GM19455 (cell line): Measurements from ENCODE around the gene PIP4K2B.

ENCODE experiments used
- ATAC-seq: cut with Tn5 transposase; IDR thresholded peaks from one replicate; pipeline ENCODE4 v1.9.1; 2021; ENCODE audit not compliant: unreplicated experiment

The PIP4K2B gene

DNA sequence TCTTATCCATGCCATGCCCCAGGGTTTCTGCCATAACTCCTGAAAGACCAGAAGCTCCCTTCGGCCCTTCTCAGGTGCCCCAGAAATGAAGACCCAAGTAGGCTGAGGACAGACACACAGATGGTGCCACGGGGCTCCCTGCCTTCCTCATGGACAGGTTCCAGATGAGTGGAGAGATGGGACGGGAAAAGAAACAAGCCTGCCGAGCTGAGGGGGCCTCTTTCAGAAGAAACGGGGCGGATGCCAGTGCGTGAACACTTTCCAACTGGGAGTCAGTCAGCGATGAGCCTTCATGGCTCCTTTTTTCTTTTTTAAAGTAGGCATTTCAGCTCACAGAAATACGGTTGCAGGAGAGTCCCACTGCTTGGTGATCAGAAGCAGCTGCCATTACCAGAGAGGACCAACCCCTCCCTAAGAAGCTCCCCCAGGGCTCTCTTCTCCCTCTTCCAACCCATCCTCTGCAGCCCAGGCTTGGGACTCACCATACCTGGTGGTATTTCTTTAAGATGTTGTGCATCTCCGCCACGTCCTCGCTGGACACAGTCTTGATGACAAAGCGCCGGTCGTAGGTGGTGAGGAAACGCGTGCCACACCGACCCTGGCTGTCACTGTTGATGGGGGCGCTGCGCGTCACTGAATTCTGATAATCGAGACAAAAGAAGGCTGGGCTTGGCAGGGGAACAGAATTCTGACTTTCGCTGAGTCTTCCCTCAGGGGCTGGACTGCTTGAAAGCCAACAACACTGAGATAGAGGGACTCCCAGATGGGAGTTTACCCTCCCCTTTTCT lies 19.2 kb downstream of the PIP4K2B start:
- no peak for ATAC-seq

DNA sequence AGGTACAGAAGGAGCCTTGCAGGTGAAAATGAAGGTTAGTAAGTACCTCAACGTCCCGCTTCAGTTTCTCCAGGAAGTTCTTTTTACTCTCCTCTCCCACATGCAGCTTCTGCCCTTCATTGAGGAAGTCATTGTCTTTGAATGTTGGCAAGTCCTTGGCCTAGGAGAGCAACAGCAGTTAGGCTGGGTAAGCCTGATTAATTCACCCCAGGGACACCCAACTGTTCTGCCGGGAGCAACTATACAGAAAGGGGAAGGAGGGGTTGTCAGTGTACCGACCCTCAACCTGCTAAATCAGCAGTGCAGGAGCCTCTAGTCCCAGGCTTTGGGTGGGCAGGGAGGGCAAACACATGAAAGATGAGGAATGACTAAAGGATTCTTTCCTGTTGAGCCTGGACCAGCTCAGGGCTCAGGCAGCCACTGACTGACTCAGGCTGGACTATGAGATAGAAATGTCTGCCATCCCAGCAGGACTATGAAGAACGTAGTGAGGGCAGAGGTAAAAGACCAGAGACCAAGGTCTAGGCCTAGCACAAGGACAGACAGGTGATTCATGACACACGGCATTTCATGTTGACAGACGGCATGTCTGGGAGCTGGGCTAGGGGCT lies 21.6 kb downstream of the PIP4K2B start:
- no peak for ATAC-seq

DNA sequence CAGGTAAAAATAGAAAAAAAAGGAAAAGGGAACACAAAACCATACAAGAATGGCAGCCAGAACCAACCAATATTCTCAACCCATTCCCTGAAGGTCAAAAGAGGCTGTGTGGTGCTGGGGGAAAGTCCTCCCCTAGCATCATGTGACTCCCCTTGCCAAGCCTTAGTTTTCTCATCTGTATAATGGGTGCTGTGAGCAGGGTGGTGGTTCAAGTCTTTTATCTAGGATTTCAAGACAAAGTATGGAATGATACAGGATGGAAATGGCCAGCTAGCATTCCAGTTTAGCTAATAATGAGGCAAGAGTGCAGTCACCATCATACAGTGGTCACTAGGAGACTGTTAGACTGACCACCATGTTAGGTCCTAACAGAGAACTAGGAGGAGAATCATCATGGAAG lies 26.1 kb downstream of the PIP4K2B start:
- no peak for ATAC-seq

DNA sequence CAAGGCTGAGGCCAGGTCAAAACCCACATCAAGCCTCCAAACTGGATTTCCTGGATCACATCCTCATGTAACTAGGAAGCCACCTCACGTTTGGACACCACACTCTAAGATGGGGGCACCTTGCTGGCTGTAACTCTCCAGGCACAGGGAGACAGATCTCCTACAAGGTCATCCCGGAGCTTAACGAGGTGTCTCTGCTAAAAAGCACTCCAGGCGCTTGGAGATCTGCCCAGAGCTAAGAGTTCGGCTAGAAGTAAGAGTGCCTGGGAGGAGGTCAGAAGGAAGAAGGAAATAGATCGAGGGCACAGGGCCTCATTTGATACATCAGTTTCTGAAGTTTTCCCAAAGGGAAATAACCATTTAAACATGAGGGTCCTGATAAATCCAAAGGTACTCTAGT lies 30.9 kb downstream of the PIP4K2B start:
- no peak for ATAC-seq

DNA sequence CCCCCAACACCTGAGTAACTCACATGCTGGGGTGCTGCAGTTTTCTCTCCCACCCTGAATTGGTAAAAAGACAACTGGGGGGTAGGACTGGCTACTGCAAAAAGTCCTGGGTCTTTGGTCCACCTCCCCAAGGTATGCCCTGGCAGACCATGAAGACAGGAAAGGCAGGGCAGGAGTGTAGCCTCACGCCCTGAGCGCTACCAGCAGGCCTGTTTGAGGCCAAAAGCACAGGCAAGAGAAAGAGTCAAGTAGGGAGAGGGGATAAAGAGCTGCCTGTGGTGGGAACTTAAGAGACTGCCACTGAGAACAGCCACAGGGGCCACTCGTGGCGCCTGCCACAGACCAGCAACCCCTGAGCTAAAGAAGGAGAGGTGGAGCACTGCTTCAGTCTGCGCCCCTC lies 33.0 kb downstream of the PIP4K2B start:
- no peak for ATAC-seq

DNA sequence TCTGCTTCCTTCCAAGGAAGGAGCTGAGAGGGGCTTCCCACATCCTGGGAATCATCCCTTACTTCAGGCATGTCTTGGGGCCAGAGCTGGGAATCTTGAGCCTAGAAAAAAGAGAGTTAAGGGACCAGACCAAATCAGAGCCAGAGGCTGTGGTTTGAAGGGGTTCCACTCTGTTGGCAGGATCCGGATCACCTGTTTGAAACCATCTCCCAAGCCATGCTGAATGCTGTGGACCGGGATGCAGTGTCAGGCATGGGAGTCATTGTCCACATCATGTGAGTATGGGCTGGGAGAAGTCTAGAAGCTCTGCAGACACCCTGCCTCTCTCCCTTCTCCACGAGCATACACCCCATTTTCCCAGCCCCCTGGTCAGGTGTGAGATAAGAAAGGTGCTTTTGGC lies 37.1 kb downstream of the PIP4K2B start:
- ATAC-seq = no peak

DNA sequence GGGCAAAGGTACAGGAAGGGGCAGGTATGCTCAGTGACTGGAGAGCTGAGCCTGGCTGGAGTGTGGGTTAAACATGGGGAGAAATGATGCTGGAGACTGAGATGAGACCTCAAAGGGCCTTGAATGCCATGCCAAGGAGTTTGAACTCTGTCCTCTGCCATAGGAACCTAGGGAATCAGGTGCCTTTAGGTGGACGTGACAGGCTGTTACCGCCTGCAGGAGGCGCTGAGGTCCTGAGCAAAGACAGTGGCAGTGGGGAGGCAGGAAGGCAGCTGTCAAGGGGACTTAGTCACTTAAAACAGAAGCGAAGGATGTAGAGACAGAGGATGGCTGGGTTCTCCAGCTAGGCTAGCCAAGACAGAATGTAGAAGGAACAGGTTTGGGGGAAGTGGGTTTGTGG lies 37.7 kb downstream of the PIP4K2B start:
- no peak for ATAC-seq

DNA sequence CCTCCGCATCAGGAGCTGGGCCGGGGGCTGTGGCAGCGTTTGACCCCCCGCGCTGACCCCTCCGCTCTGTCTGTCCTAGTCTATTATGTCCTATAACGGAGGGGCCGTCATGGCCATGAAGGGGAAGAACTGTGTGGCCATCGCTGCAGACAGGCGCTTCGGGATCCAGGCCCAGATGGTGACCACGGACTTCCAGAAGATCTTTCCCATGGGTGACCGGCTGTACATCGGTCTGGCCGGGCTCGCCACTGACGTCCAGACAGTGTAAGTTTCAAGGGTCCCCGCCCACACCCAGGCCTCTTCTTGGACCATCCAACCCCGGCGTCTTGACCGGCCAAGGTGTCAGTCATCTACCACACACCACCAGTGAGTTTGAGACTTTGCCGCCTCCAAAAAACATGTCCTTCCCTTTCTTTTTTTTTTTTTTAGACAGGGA lies 46.3 kb downstream of the PIP4K2B start:
- ATAC-seq = no peak

DNA sequence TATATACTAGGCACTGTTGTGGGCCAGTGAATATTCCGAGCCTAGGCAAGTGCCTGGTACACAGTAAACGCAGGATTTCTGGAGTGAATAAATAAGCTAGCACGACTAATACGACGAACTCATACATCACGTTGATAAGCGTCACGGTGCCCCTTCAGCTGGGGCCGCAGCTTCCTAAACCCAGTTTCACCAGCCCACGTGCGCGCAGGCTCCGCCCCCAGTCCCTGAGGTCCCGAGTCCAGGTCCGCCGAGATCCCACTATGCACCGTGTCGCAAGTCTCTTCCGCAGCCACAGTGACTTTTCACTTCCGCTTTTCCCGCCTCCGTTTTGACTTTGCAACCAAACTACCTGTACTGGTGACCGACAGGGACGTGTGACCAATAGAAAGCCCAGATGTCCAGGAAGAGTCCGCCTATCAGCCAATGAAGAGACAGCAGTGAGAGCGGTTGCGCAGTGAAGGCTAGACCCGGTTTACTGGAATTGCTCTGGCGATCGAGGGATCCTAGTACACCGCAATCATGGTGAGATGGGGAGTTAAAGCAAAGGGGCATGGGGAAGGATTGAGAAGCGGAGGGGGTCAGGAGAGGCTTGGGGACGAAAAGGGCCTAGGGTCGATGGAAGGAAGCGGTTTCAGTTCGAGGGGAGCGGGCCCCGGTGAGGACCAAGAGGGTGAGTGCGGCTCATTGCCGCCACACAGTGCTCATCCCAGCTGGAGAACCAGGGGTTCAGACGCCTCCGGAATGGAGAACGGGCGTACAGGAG lies 46.9 kb downstream of the PIP4K2B start, which contains the start of gene PSMB3:
Gene PSMB3, plus strand, starts transcription at position 434 of the 763 bp plus-strand sequence. Its CDS starts 86 bp downstream, at position 520.
- ATAC-seq = peak; percentile 83

DNA sequence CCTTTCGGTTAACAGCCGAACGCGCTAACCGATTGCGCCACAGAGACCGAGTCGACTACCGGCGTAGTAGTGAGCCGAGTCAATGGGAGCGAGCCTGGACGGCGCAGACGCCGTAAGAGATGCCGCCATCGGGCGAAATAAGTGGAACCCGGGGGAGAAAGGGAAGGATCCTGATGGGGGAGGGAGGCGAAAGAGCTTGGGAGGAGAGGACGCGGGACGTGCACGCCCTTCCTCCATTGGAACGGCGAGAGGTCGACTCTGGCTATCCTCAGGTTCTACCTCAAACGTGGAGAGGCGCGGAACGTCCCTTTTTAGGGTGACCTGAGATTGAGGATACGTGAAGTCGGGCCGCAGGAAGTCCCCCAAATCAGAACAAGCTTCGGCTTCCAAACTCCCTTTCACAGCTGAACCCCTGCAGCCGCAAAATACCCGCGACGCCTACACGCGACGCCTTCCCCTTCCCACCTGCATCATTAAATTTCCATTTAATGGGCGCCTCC lies 47.5 kb downstream of the PIP4K2B start:
- ATAC-seq = peak; percentile 14

DNA sequence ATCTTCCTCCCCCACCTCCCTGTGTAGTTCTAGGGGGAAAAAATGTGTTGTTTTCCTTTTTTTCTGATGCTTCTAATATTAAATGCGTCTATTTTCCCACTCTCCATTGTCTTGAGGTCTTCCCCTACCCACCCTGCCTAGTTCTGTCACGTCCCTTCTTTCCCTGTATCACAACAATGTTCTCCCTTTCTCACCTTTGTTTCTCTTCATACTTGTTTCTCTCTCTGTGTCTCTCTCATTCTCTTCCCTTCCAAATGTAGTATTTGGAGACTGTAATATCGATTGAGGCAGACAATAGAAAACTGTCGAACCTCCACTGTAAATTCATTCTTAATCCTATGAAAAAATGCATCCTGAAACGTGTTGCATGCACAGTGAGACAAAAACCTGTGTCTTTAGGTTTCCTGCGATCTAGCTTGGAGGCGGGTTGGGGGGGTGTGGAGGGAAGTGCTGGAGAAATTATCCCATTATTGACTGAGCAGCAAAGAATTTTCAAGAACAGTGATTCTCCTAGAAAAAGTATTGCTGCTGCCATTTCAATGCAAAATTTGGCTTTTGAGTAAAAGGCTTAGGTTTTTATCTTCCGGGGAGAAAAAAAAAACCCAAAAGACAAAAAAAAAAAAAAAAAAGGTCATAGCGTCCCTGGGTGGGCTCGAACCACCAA lies 48.1 kb downstream of the PIP4K2B start:
- ATAC-seq = no peak

DNA sequence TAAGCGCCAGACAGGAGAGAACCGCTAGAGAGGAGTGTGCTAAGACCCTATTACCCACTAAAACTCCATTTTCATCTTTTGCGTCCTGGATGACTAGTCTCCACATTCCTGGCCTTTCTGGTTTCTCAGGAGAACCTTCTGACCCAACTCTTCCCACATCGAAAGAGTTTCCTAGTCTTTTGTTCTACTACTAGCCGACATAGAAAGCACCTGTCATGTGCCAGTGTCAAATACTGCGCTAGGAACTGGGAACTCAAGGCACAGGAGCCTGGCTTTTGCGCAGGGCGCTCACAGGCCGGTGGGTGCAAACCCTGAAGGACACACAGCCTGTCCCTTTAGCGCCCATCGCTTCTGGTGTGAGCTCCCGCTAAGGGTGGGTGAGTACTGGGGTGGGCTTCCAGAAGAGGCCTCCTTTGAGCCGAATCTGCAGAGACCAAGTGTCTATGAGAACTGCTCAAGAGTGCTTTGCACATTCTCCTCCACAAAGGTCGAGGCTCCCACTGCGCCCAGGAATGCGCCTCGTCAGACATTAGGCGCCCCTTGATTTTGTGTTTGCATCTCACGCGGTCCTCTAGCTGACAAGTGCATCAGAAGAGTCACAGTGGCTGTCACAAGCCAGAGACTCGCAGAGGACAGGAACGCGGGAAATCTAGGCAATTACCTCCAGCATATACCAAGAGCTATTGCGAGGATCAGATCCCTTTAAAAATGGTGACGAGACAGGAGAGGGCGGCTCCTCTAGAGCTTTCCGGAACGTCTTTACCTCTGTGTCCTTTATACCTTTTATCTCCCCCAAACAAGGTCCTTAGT lies 48.8 kb downstream of the PIP4K2B start:
- ATAC-seq = no peak

DNA sequence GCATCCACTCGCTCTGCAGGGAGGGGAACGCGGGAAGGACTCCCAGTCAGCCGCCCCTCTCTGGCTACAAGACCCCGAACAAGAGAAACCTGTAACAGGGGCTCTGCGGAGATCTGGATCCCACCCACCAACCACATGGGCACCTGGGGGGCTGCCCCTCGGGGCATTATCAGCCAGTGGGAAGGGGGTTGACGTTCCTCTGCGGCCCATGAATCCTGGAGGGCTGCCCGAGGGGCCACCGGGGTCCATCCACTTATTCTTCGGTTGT lies 49.4 kb downstream of the PIP4K2B start:
- no peak for ATAC-seq

DNA sequence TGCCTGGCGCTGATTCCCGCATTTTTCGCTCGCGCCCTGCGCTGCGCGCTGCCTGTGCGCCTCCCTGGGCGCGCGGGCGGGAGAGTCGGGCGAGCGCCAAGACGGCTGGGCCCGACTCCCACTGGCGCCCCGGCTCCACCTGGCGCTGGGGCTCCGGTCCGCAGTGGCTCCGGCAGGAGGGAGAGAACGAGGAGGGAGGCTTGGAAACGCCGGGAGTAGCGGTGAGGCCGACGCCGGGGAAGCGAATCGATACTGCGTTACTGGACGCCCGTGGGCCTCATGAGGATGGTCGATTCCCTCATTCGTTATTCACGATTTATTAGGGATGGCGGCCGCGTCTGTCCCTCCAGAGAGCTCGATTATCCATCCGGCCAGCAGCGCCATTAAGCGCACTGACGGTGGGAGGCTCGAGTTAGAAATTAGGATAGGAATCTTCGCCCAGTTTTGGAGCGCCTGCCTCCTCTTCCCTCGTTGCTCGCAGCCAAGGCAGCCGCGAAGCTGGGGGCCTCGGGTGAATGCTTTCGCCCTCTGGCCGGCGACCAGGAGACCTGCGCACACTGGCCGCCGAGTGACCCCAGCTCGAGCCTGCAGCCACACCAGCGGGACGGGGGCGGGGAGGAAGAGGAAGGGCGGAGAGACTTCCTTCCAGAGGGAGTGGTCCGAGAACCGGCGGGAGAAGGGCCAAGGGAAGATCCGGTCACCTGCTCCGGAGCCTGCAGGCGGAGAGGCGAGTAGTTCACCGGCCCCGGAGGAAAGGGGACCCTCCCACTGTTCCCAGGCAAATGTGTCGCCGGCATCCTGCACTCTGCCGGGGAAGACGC lies 49.9 kb downstream of the PIP4K2B start:
- ATAC-seq = no peak

DNA sequence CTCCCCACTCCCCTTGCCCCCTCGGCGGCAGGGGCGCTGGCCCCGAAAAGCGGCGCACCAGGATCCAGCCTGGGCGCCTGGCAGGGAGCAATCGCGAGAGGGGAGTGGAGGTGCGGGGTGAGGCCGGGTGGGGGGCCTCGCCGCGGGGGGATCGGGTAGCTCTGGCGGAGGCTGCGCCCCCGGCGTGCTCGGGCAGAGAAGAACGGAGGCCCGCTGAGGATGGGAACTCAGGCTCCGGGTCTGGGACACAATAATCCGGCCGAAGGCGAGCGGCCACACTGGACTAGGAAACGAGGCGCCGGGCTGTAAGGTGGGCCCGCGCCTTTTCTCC lies 50.5 kb downstream of the PIP4K2B start:
- ATAC-seq = no peak

DNA sequence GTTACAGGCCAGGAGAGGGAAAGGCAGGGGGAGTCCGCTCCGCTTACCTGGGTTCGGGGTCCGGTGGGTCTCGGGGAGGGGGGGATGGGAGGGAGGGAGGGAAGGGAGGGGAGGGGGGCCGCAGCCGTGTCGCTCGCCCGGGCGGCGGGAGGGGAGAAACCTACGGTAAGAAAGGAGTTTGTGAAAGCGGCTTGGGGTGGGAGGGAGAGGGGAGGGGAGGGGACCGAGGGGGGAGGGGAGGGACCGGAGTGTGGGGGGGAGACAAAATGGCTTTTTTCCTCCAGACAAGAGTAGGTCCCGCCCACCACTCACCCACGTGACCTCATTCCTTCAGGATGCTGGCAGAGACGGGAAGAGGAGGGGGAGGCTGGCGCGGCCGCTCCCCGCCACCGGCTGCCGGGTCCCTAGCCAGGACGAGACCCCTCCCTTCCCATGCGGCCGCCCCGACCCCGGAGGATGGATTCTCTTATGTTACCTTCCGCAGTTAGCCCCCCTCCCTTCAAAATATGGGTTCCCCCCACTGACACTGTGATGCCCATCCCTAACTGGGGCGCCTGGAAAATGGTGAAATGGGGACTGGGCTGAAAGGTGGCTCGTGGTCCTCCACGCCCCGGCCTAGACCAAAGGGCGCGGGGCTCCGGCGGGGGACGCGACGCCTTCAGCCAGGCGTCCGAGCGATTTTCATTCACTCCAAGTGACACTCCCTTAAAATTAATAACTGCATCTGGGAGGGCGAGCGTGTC lies 51.0 kb downstream of the PIP4K2B start, which contains the start of gene PCGF2:
Gene PCGF2, minus strand, starts transcription at position 188 of the 743 bp plus-strand sequence. CDS start 7,934 bp downstream, outside the sequence.
- ATAC-seq = no peak

DNA sequence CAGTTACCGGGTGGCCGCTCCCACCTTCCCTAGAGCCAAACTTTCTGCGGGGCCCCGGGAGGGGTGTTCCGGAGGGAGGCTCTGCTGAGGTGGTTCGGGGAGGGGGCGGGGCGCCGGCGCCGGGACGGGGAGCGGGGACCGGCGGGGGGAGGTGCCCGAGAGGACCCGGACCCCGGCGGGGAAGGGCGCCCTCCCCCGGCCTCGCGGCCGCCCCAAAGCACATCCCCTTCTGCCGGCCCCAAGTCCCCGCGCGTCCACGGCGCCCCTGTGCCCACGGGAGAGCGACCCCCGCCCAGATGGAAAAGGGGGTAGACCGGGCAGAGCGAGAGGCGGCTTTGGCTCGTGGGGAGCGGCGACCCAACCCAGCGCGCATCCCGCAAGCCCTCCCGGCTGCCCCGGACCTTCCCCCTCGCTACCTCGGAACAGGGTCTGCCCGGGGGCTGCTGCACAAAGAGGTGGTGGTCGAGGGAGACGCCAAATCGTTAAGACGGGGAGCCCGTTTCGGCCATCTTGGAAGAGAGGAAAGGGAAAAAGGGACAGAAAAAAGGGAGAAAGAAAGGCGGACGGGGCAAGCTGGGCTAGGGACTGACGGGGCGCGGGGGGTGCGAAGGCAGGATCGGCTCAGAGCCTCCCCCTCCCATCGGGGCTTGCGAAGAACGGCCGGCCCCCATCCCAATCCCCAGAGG lies 51.8 kb downstream of the PIP4K2B start:
- no peak for ATAC-seq

DNA sequence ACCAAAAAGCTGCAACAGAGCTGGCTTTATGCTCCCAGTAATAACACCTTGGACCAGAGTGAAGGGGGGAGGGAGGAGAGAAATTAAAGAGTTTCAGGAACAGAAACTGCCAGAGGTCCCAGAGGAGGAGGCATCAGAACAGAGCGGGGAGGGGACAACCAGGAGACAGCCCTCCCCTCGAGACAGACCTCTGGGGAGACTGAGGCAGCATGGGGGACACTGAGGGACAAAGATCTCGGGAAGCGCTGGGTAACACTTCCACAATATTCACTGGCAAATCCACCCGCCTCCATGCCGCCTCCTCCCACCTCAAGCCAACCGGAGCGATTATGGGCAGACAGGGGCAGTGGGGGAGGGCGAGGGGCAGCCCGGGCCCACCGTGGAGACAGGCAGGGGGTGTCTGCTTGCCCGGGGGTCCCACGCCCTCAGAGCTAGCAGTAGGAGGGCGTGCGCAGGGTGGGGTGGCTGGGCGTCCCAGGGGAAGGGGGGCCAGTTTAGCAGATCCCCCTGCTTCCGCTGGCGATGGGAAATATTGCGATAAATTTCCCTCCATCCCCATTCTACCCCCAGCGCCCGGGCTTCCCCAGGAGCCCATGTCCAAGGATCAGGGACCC lies 52.4 kb downstream of the PIP4K2B start:
- ATAC-seq = no peak
